Chondrocyte (in vitro differentiated cells): ENCODE results near the gene BAZ1B. TPM values are rescaled to one million over a fixed set of nuclear protein-coding genes. Genes with fewer than 3 reads are reported as not detected.
"Not testable (repeated sequence)": the region's sequence is repeated elsewhere in the genome, so short reads cannot be mapped to it uniquely, and the experiment has no call there.

Experiments
- DNase-seq: peaks from one replicate; pipeline ENCODE4 v3.0.0; 2021; ENCODE audit warnings: mixed read lengths, low spot score
- H3K27ac Mint-ChIP-seq: one replicate; pipeline ENCODE4 v1.8.0; 2021; ENCODE audit warnings: mild to moderate bottlenecking, moderate library complexity, mixed read lengths; ENCODE audit not compliant: unreplicated experiment
- H3K27me3 Mint-ChIP-seq: 2 replicates; pipeline ENCODE4 v1.8.0; 2021; ENCODE audit warnings: low read depth, mixed read lengths
- H3K36me3 Mint-ChIP-seq: 2 replicates; pipeline ENCODE4 v1.8.0; 2021; ENCODE audit warnings: low read depth, mixed read lengths
- H3K4me1 Mint-ChIP-seq: 2 replicates; pipeline ENCODE4 v1.8.0; 2021; ENCODE audit warnings: low read depth, mild to moderate bottlenecking, mixed read lengths
- H3K4me3 Mint-ChIP-seq: one replicate; pipeline ENCODE4 v1.8.0; 2021; ENCODE audit warnings: mild to moderate bottlenecking, moderate library complexity, mixed read lengths; ENCODE audit not compliant: unreplicated experiment
- H3K9me3 Mint-ChIP-seq: 2 replicates; pipeline ENCODE4 v1.8.0; 2021; ENCODE audit warnings: low read depth, mixed read lengths
- total RNA-seq: library from RNA; stranded (reverse); gene quantifications from 3 replicates; pipeline ENCODE4 v1.2.1, GENCODE V29; 2021
- TF ChIP-seq, protein P1 (sequence below): fragments of 200-600 bp; sonication (generic); IDR thresholded peaks from 2 replicates; pipeline ENCODE4 v1.5.0; 2021; ENCODE audit warnings: antibody characterized with exemption, mild to moderate bottlenecking, moderate library complexity

The BAZ1B gene
- total RNA-seq, 1 donor from 2014 or later: 65.5 TPM

DNA sequence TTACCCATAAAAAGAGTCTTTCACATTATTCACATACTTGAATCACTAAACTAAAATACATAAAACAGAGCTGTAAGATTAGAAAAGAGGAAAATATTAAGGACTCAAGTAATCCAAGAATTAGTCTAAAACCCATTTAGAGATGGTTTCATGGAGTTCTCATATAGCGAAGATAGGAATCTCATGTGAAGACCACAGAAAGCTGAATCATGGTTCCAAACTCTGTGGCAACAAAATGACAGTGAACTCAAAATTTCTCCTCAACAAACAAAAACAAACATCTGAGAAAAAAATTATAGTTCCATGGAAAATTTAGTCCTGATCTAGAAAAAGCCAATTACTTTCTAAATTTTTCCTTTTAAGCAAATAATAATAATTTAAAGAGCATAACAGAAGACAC is 34.6 kb downstream of the BAZ1B start:
- H3K27me3 Mint-ChIP-seq: no peaks in the 10 kb centered on the region
- TF ChIP-seq, protein P1, sequence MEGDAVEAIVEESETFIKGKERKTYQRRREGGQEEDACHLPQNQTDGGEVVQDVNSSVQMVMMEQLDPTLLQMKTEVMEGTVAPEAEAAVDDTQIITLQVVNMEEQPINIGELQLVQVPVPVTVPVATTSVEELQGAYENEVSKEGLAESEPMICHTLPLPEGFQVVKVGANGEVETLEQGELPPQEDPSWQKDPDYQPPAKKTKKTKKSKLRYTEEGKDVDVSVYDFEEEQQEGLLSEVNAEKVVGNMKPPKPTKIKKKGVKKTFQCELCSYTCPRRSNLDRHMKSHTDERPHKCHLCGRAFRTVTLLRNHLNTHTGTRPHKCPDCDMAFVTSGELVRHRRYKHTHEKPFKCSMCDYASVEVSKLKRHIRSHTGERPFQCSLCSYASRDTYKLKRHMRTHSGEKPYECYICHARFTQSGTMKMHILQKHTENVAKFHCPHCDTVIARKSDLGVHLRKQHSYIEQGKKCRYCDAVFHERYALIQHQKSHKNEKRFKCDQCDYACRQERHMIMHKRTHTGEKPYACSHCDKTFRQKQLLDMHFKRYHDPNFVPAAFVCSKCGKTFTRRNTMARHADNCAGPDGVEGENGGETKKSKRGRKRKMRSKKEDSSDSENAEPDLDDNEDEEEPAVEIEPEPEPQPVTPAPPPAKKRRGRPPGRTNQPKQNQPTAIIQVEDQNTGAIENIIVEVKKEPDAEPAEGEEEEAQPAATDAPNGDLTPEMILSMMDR: no peak
- DNase-seq: no peak
- H3K4me1 Mint-ChIP-seq: peaks cover 15% of the 10 kb centered on the region
- H3K4me3 Mint-ChIP-seq: no peak overlapping the region
- H3K27ac Mint-ChIP-seq: peak overlapping the region; percentile 72
- H3K36me3 Mint-ChIP-seq: peaks cover 22% of the 10 kb centered on the region
- H3K9me3 Mint-ChIP-seq: no peaks in the 10 kb centered on the region

DNA sequence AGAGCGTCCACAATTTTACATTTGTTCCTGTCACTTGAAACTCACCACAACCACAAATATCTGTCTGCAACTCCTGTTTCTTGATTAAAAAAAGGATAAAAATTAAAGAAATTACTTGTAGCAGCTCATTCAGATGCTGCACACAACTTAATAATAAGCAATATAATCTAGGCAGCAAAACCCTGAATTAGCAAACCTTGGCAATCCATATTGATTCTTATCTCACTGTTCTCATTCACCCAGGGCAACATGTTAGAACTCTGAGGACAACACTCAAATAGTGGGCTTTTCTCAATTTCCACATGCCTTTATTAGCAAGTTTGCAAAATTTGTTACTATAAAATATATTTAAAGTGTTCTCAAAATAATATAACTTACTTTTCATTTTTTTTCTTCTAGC is 38.9 kb downstream of the BAZ1B start:
- DNase-seq: no peak
- Mint-ChIP-seq H3K27ac (peak overlapping the region; percentile 58), H3K4me3 (no peak overlapping the region), H3K9me3 (no peaks in the 10 kb centered on the region), H3K4me1 (peaks cover 24% of the 10 kb centered on the region), H3K27me3 (no peaks in the 10 kb centered on the region), H3K36me3 (peaks cover 22% of the 10 kb centered on the region)
- TF ChIP-seq, protein P1: no peak

GRCh38 chr7:73482746-73483145 is 39.3 kb downstream of the BAZ1B start:
- Mint-ChIP-seq H3K27me3 (no peaks in the 10 kb centered on the region), H3K27ac (peak overlapping the region; percentile 58), H3K9me3 (no peaks in the 10 kb centered on the region), H3K36me3 (peaks cover 26% of the 10 kb centered on the region), H3K4me1 (peaks cover 24% of the 10 kb centered on the region), H3K4me3 (no peak overlapping the region)
- no peak for DNase-seq
- TF ChIP-seq, protein P1: no peak

GRCh38 chr7:73481521-73481920 is 40.6 kb downstream of the BAZ1B start:
- H3K9me3 Mint-ChIP-seq, H3K4me3 Mint-ChIP-seq, H3K27me3 Mint-ChIP-seq, H3K27ac Mint-ChIP-seq, DNase-seq: not testable (repeated sequence)
- peaks cover 33% of the 10 kb centered on the region for H3K36me3 Mint-ChIP-seq
- peaks cover 19% of the 10 kb centered on the region for H3K4me1 Mint-ChIP-seq

GRCh38 chr7:73478549-73478948 is 43.5 kb downstream of the BAZ1B start:
- Mint-ChIP-seq H3K4me1 (peaks cover 17% of the 10 kb centered on the region), H3K4me3 (no peak overlapping the region), H3K27me3 (no peaks in the 10 kb centered on the region), H3K36me3 (peaks cover 35% of the 10 kb centered on the region), H3K9me3 (no peaks in the 10 kb centered on the region), H3K27ac (no peak overlapping the region)
- TF ChIP-seq, protein P1: no peak
- DNase-seq: no peak

- H3K36me3 Mint-ChIP-seq: peaks cover 35% of the 10 kb centered on the region
- H3K4me3 Mint-ChIP-seq: no peak overlapping the region
- TF ChIP-seq, protein P1: no peak
- H3K27me3 Mint-ChIP-seq: no peaks in the 10 kb centered on the region
- no peaks in the 10 kb centered on the region for H3K9me3 Mint-ChIP-seq
- H3K27ac Mint-ChIP-seq: no peak overlapping the region
- no peak for DNase-seq
- peaks cover 10% of the 10 kb centered on the region for H3K4me1 Mint-ChIP-seq
Observed at GRCh38 chr7:73477376-73477775, 44.7 kb downstream of the BAZ1B start.
